ENCODE measurements around the gene COL5A2.

DNA sequence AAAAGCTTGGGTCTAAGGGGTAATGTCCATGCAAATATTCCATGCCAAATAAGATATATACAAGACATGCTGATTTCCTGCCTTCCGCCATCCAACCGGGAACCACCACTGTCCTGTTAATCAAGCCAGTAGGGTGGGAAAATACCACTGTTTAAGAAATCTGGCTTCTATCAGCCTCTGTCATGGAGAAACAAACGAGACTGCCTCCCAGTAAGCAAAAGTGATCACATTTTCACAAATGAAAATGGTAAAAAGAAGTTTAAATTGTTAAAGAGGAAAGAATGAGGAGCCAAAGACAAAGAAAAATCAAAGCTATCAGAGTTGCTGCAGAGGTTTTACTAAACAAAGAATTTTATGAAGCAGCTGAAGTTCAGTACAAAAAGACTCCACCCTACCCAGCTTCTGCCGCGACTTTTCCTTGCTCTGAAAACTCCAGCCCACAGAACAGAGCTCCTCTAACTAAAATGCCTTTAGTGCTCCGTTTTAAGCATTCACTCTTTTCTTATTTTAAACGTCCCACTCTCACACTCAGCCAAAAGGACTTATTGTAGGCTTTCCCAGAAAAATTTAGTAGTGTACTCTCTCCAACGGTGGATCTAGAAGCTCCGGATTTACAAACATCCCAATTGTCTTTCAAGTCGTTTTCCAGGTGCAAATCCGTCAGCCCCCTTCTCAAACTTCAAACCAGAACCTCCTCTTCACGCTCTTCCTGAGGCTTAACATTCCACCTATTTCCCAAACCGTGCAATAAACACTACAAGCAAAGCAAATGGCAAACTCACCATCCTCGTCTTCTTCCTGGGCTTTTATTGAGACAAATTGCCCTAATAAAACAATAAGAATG is 613 bp downstream of the COL5A2 start:
- TF ChIP-seq, protein P1, sequence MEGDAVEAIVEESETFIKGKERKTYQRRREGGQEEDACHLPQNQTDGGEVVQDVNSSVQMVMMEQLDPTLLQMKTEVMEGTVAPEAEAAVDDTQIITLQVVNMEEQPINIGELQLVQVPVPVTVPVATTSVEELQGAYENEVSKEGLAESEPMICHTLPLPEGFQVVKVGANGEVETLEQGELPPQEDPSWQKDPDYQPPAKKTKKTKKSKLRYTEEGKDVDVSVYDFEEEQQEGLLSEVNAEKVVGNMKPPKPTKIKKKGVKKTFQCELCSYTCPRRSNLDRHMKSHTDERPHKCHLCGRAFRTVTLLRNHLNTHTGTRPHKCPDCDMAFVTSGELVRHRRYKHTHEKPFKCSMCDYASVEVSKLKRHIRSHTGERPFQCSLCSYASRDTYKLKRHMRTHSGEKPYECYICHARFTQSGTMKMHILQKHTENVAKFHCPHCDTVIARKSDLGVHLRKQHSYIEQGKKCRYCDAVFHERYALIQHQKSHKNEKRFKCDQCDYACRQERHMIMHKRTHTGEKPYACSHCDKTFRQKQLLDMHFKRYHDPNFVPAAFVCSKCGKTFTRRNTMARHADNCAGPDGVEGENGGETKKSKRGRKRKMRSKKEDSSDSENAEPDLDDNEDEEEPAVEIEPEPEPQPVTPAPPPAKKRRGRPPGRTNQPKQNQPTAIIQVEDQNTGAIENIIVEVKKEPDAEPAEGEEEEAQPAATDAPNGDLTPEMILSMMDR (IDR thresholded peaks at IDR 0.05) = no peak
- no peak for TF ChIP-seq POLR2A (IDR thresholded peaks at IDR 0.05)

All from lower leg skin (tissue), 3 donors.